ENCODE results near the gene CTBP1. TPM values are rescaled to one million over a fixed set of nuclear protein-coding genes. Genes with fewer than 3 reads are reported as not detected.

Gene CTBP1
- total RNA-seq, 1 experiment from 2014 or later, result 136 TPM

- H2AFZ ChIP-seq (ENCODE audit: low read length), result no peak overlapping the region
- H3K4me3 Mint-ChIP-seq, result no peak overlapping the region
- no peak overlapping the region for H3K4me2 ChIP-seq (ENCODE audit: insufficient read depth, insufficient read length, low read length)
- H2BK120ac ChIP-seq (ENCODE audit: low read depth, low read length, poor library complexity, severe bottlenecking), result no peak overlapping the region
- H3K27me3 ChIP-seq (ENCODE audit: insufficient read depth, low read length), result no peaks in the 10 kb centered on the region
- DNase-seq, result peak; percentile 89
- H3K9me3 ChIP-seq (ENCODE audit: control insufficient read depth, low read depth, low read length), result no peaks in the 10 kb centered on the region
- no peak overlapping the region for H2BK5ac ChIP-seq (ENCODE audit: insufficient read length, low read length)
- H2BK20ac ChIP-seq (ENCODE audit: low read depth, low read length, poor library complexity, severe bottlenecking), result no peak overlapping the region
- no peak overlapping the region for H3K27ac ChIP-seq (ENCODE audit: insufficient read length, low read depth, low read length)
- no peaks in the 10 kb centered on the region for H3K79me1 ChIP-seq (ENCODE audit: insufficient read depth, low read depth, low read length, poor library complexity, severe bottlenecking)
- no peak overlapping the region for H3K27ac Mint-ChIP-seq
- H4K5ac ChIP-seq (ENCODE audit: insufficient read length, low read depth, low read length), result no peak overlapping the region
- H3T11ph ChIP-seq (ENCODE audit: low read length), result no peak overlapping the region
- H3K14ac ChIP-seq (ENCODE audit: insufficient read depth, low read length), result no peak overlapping the region
- no peak overlapping the region for H4K8ac ChIP-seq (replicated peaks; ENCODE audit: insufficient read length, low read depth, low read length)
- H3K23ac ChIP-seq (ENCODE audit: insufficient read length, low read depth, low read length), result no peak overlapping the region
- no peak overlapping the region for H2BK15ac ChIP-seq (ENCODE audit: low read depth, low read length)
- H4K91ac ChIP-seq (ENCODE audit: insufficient read length, low read depth, low read length), result no peak overlapping the region
- H3K4ac ChIP-seq (ENCODE audit: low read depth, low read length), result no peak overlapping the region
- TF ChIP-seq, protein P1, sequence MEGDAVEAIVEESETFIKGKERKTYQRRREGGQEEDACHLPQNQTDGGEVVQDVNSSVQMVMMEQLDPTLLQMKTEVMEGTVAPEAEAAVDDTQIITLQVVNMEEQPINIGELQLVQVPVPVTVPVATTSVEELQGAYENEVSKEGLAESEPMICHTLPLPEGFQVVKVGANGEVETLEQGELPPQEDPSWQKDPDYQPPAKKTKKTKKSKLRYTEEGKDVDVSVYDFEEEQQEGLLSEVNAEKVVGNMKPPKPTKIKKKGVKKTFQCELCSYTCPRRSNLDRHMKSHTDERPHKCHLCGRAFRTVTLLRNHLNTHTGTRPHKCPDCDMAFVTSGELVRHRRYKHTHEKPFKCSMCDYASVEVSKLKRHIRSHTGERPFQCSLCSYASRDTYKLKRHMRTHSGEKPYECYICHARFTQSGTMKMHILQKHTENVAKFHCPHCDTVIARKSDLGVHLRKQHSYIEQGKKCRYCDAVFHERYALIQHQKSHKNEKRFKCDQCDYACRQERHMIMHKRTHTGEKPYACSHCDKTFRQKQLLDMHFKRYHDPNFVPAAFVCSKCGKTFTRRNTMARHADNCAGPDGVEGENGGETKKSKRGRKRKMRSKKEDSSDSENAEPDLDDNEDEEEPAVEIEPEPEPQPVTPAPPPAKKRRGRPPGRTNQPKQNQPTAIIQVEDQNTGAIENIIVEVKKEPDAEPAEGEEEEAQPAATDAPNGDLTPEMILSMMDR (conservative IDR thresholded peaks at IDR 0.05), result peak; percentile 29; the same call in 1 of the 3 replicates
- peaks cover 8 to 11% of the 10 kb centered on the region in 2 experiments for H3K4me1 Mint-ChIP-seq
- no peaks in the 10 kb centered on the region for H3K4me1 ChIP-seq (ENCODE audit: insufficient read depth, low read length)
- no CpG with 5 or more reads among the region's 21 CpGs for WGBS (ENCODE audit: extremely low coverage, insufficient read length, low lambda C conversion rate)
- H3K9me3 Mint-ChIP-seq, result peaks cover 17 to 48% of the 10 kb centered on the region in 2 experiments
- no peak overlapping the region for H3K9ac ChIP-seq (ENCODE audit: extremely low read depth, insufficient read length, low read length)
- H4K20me1 ChIP-seq (ENCODE audit: control insufficient read depth, insufficient read depth, insufficient read length), result no peaks in the 10 kb centered on the region
- H3K23me2 ChIP-seq (ENCODE audit: insufficient read length, low read depth, low read length, poor library complexity, severe bottlenecking), result peaks cover 9% of the 10 kb centered on the region
- no peak overlapping the region for H3K56ac ChIP-seq (ENCODE audit: insufficient read length, low read depth, low read length)
- H3K27me3 Mint-ChIP-seq (ENCODE audit: low read depth), result peaks cover 21% of the 10 kb centered on the region
- no peak overlapping the region for H2BK12ac ChIP-seq (ENCODE audit: insufficient read length, low read depth, low read length)
- no peak overlapping the region for H2AK5ac ChIP-seq (ENCODE audit: insufficient read length, low read length)
- H3K36me3 Mint-ChIP-seq (ENCODE audit: insufficient read depth in 1 of 3, low read depth in 3 of 3), result peaks cover 0 to 7% (median 5%) of the 10 kb centered on the region in 3 experiments; a peak in 5 of 7 replicates
- H3K79me2 ChIP-seq (ENCODE audit: insufficient read depth, low read length), result peaks cover 8% of the 10 kb centered on the region; the same call in 1 of the 2 replicates
- H3K18ac ChIP-seq (ENCODE audit: insufficient read length, low read depth, low read length), result no peak overlapping the region
Measured at GRCh38 chr4:1285790-1286553, 37.0 kb upstream of the CTBP1 start.

Measured in H9 (cell line).